ENCODE data around the gene WDR88.
"Not testable (repeated sequence)": the region's sequence is repeated elsewhere in the genome, so short reads cannot be mapped to it uniquely, and the experiment has no call there.

The WDR88 gene

DNA sequence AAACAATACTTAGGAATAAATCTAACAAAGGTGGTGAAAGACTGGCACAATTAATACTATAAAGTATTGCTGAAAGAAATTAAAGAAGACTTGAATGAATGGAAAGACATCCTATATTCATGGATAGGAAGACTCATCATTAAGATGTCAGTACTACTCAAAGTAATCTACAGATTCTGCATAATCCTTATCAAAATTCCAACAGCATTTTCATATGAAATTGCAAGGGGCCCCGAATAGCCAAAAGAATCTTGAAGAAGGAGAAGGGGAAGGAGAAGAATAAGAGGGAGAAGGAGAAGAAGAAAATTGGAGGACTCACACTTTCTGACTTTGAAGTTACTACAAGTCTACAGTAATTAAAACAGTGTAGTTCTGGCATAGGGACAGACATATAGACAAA lies 36.6 kb downstream of the WDR88 start:
- Mint-ChIP-seq H3K4me1 (ENCODE audit: low read depth) (peaks cover 4% of the 10 kb centered on the region), H3K36me3 (ENCODE audit: low read depth) (peaks cover 11% of the 10 kb centered on the region), H3K4me3 (no peak overlapping the region), H3K9me3 (peaks cover 19% of the 10 kb centered on the region), H3K27ac (no peak overlapping the region), H3K27me3 (ENCODE audit: low read depth) (no peaks in the 10 kb centered on the region)
- DNase-seq (ENCODE audit: low spot score): no peak

DNA sequence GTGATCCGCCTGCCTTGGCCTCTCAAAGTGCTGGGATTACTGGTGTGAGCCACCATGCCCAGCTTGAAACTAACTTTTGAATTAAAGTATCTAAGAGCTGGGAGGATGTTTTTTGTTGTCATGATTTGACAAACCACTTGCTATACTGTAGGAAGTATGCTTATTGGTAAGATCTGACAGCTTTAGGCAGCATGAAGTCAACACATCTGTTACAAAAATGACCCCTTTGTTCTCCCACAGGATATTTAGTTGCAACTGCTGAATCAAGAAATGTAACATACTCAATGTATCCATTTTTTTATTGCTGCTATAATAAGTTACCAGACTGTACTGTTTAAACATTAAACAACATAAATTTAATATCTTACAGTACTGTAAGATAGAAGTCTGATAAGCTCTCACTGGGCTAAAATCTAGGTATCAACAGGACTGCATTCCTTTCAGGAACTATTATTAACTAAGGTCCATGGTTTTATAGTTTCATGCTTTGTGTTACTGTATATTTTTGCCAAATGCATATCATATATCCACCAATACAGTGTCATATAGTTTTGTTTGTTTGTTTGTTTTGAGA lies 39.4 kb downstream of the WDR88 start:
- no peak overlapping the region for H3K27ac Mint-ChIP-seq
- peaks cover 16% of the 10 kb centered on the region for H3K4me1 Mint-ChIP-seq (ENCODE audit: low read depth)
- peaks cover 19% of the 10 kb centered on the region for H3K9me3 Mint-ChIP-seq
- no peak for DNase-seq (ENCODE audit: low spot score)
- H3K27me3 Mint-ChIP-seq (ENCODE audit: low read depth): no peaks in the 10 kb centered on the region
- H3K36me3 Mint-ChIP-seq (ENCODE audit: low read depth): peaks cover 15% of the 10 kb centered on the region
- no peak overlapping the region for H3K4me3 Mint-ChIP-seq

DNA sequence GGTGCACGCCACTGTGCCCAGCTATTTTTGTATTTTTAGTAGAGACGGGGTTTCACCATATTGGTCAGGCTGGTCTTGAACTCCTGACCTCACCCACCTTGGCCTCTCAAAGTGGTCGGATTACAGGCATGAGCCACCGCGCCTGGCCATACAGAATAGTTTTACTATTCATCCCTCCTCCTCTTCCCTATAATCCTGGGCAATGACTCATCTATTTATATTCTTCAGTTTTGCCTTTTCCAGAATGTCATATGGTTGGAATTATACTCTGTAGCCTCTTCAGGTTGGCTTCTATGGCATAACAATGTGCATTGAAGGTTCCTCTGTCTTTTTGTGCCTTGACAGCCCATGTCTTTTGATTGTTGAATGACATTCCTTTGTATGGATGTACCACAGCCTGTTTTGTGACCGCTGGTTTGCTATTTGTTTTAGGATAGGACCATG lies 40.0 kb downstream of the WDR88 start:
- H3K27me3 Mint-ChIP-seq (ENCODE audit: low read depth): peaks cover 3% of the 10 kb centered on the region
- peaks cover 19% of the 10 kb centered on the region for H3K4me1 Mint-ChIP-seq (ENCODE audit: low read depth)
- H3K27ac Mint-ChIP-seq: no peak overlapping the region
- peaks cover 19% of the 10 kb centered on the region for H3K9me3 Mint-ChIP-seq
- DNase-seq (ENCODE audit: low spot score): no peak
- peaks cover 15% of the 10 kb centered on the region for H3K36me3 Mint-ChIP-seq (ENCODE audit: low read depth)
- H3K4me3 Mint-ChIP-seq: no peak overlapping the region

DNA sequence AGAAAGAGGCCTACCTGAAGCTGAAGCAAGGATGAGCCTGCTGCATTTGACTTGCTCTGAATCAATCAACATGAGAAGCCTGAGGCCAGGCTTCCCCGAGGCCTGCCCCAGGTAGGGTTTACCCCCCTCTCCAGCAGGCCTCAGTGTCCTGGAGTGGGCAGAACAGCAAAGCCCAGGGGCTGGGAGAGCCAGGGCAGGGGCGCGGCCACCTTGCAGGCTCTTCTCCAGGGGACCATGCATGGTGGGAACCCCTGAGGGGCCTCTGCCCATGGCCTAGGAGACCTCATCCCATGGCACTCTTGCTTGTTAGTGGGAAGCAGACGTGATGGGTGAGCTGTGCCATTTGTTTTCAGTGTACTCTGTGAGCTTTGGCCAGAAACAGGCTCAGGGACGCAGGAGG lies 42.3 kb downstream of the WDR88 start:
- Mint-ChIP-seq H3K36me3 (ENCODE audit: low read depth) (peaks cover 7% of the 10 kb centered on the region), H3K27ac (no peak overlapping the region), H3K4me1 (ENCODE audit: low read depth) (peaks cover 25% of the 10 kb centered on the region), H3K4me3 (no peak overlapping the region), H3K9me3 (peaks cover 2% of the 10 kb centered on the region), H3K27me3 (ENCODE audit: low read depth) (peaks cover 9% of the 10 kb centered on the region)
- no peak for DNase-seq (ENCODE audit: low spot score)

DNA sequence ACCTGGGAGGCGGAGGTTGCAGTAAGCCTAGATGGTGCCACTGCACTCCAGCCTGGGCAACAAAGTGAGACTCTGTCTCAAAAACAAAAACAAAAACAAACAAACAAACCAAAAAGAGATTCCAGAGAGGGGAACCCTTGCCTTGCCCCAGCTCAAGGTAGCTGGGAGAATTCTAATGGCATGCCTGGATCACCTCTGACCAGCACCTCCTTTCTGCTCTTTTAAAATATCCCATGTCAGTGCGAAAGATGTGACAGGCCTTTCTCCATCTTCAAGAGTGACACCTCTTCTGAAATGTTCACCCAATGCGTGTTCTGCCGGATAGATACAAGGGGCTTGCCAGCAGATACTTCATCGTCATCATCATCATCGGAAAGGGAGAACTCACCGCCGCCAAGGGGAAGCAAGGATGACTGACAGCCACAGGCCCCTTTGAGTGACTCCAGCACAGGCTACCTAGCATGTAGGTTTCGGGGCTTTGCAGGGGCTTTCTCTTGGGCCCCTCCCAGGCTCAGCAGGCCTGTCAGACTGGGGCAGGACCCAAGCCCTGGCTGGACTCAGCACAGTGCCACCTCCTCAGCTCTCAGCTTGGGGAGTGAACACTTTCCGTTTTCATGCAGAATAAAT lies 43.4 kb downstream of the WDR88 start:
- peaks cover 6% of the 10 kb centered on the region for H3K36me3 Mint-ChIP-seq (ENCODE audit: low read depth)
- H3K9me3 Mint-ChIP-seq: no peaks in the 10 kb centered on the region
- peak overlapping the region; percentile 41 for H3K27ac Mint-ChIP-seq
- peaks cover 28% of the 10 kb centered on the region for H3K4me1 Mint-ChIP-seq (ENCODE audit: low read depth)
- H3K4me3 Mint-ChIP-seq: peak overlapping the region; percentile 95
- peaks cover 12% of the 10 kb centered on the region for H3K27me3 Mint-ChIP-seq (ENCODE audit: low read depth)
- no peak for DNase-seq (ENCODE audit: low spot score)

DNA sequence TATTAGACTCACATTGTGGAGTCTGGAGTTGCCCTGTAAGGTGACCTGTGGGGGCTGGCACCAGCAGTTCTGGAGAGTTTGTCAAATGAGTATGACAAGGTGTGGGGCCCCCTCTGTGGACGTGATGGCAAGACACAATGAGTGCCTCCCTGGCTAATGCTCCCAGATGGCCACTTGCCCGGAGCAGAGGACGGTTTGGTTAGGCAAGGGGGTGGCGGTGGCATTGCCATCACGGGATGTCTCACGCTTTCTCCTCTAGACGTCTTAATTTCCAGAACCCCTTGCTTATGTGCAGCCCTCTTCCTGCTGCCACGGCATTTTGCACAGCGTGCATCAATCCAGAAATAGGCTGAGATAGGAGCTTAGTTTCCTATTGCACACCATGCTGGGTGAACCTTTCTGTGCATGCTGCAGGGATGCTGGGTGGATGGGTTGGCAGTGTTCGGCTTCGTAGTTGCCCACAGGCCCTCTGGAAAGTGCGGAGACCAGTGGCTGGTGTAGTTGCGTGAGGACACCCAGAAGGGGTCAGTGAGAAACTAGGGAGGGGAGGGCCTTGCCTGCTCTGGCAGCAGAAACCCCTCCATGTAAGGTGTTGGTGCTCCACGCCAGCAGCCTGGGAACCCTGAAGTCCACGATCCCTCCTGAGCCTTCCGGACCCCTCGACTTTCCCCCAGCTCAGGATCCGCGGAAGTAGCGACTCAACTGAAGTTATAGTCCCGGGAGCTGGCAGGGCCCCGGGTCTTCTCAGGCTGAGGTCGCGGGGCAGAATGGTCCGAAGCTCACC lies 44.2 kb downstream of the WDR88 start:
- H3K4me1 Mint-ChIP-seq (ENCODE audit: low read depth): peaks cover 28% of the 10 kb centered on the region
- H3K36me3 Mint-ChIP-seq (ENCODE audit: low read depth): peaks cover 6% of the 10 kb centered on the region
- H3K27ac Mint-ChIP-seq: peak overlapping the region; percentile 93
- peak overlapping the region; percentile 95 for H3K4me3 Mint-ChIP-seq
- H3K27me3 Mint-ChIP-seq (ENCODE audit: low read depth): peaks cover 12% of the 10 kb centered on the region
- no peaks in the 10 kb centered on the region for H3K9me3 Mint-ChIP-seq
- DNase-seq (ENCODE audit: low spot score): no peak

DNA sequence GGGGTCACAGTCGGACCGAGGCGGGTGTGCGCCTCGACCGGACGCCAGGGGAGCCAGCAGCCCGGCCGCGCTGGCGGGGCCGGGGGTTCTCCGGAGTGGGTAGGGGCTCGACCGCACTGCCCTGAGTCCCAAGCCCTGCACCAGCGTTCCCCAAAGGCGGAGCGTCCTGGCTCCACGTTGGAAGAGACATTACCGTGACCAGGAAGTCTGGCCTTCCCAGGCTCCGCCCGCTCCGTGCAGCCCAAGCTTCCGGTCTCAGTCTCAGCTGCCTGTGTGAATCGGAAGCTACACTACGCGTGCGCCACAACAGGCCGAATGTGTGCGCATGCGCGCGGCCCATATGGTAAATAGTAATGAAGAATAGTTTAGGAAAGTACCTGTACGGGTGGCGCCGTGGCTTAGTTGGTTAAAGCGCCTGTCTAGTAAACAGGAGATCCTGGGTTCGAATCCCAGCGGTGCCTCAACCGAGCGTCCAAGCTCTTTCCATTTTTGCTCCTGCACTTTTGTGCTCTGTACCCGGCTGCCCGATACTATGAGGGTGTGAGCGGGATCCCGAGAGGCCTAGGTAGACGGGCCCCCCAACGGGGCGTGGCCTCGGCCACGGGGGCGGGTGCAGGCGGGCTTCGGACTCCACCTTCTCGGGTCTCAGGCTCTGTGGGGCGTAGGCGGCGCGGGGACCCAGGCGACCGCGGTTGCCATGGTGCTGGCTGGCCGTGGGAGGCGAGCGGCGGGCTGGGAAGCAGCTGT lies 44.9 kb downstream of the WDR88 start:
- peaks cover 12% of the 10 kb centered on the region for H3K27me3 Mint-ChIP-seq (ENCODE audit: low read depth)
- peaks cover 28% of the 10 kb centered on the region for H3K4me1 Mint-ChIP-seq (ENCODE audit: low read depth)
- H3K27ac Mint-ChIP-seq: peak overlapping the region; percentile 93
- H3K9me3 Mint-ChIP-seq: no peaks in the 10 kb centered on the region
- H3K4me3 Mint-ChIP-seq: peak overlapping the region; percentile 95
- DNase-seq (ENCODE audit: low spot score): peak; percentile 98
- peaks cover 6% of the 10 kb centered on the region for H3K36me3 Mint-ChIP-seq (ENCODE audit: low read depth)

DNA sequence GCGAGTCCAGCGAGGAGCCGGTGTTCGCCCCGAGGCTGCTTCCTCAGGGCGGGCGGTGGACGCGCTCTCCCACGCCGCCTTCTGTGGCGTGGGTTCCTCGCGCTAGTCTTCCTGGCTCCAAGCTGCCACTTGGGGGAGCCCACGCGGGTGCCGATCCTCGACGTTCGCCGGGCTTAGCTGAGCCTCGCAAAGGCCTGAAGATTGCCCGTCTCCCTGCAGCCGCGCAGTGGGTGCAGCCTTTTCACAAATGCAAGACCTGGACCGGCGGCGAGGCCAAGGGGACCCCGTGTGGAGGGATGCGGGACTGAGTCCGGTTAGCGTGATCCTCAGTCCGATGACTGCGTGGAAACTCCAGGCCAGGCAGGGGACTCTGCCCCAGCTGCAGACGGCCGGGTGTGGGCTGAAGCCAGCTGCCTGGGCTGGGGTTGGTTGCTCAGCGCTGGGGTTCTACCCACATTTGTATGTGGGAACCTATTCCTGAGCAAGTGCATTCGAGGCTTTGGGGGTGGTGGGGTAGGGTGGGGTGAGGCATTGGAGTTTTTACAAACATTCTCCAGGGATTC lies 45.6 kb downstream of the WDR88 start:
- DNase-seq (ENCODE audit: low spot score): no peak
- H3K27ac Mint-ChIP-seq: peak overlapping the region; percentile 77
- H3K4me3 Mint-ChIP-seq: peak overlapping the region; percentile 95
- peaks cover 12% of the 10 kb centered on the region for H3K27me3 Mint-ChIP-seq (ENCODE audit: low read depth)
- H3K9me3 Mint-ChIP-seq: no peaks in the 10 kb centered on the region
- peaks cover 4% of the 10 kb centered on the region for H3K36me3 Mint-ChIP-seq (ENCODE audit: low read depth)
- peaks cover 24% of the 10 kb centered on the region for H3K4me1 Mint-ChIP-seq (ENCODE audit: low read depth)

DNA sequence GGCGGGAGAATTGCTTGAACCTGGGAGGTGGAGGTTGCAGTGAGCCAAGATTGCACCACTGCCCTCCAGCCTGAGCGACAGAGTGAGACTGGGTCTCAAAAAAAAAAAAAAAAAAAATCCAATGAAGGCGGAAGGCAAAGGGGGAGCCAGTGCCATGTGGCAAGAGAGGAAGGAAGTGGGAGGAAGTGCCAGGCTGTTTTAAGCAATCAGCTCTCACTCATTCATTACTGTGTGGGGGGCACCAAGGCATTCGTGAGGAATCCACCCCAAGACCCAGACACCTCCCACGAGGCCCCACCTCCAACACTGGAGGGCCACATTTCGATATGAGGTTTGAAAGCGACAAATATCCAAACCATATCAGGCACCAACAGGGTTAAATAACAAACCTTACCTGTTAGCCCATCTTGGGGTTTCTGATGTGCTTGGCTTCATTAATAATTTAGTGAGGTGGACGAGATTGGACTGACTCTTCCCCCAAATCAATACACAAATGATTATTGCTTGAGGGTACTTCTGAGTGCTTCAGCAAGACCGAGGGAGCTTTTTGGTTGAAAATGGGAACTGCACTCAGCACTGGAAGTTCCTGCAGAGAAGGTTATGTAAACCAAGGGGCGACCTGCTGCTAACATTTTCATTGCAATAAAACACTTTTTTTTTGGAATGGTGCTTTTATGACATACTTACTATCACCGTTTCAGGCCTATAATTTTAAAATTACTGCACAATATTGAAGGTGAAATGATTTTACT lies 54.7 kb downstream of the WDR88 start:
- H3K4me3 Mint-ChIP-seq: no peak overlapping the region
- no peaks in the 10 kb centered on the region for H3K9me3 Mint-ChIP-seq
- H3K27ac Mint-ChIP-seq: no peak overlapping the region
- peaks cover 3% of the 10 kb centered on the region for H3K4me1 Mint-ChIP-seq (ENCODE audit: low read depth)
- H3K27me3 Mint-ChIP-seq (ENCODE audit: low read depth): peaks cover 14% of the 10 kb centered on the region
- H3K36me3 Mint-ChIP-seq (ENCODE audit: low read depth): no peaks in the 10 kb centered on the region
- no peak for DNase-seq (ENCODE audit: low spot score)

DNA sequence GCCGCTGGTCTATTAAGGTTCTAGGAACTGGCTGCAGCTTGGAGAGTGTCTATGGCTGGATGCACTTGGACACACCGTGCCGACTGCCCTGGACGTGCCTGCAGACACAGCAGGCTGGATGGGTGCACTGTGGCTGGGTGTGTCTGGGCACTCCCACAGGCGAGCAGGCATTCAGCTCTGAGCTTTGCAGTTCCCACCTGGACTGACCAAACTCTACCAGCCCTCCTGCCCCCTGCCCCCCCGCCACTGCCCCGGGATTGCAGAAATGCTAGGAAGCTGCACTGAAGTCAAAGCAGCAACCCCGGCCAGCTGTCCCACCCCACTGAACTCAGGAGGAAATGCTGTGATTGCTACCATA lies 55.2 kb downstream of the WDR88 start:
- Mint-ChIP-seq H3K27me3 (ENCODE audit: low read depth) (peaks cover 20% of the 10 kb centered on the region), H3K4me1 (ENCODE audit: low read depth) (peaks cover 3% of the 10 kb centered on the region), H3K9me3 (no peaks in the 10 kb centered on the region), H3K27ac (no peak overlapping the region), H3K36me3 (ENCODE audit: low read depth) (no peaks in the 10 kb centered on the region), H3K4me3 (no peak overlapping the region)
- DNase-seq (ENCODE audit: low spot score): no peak

DNA sequence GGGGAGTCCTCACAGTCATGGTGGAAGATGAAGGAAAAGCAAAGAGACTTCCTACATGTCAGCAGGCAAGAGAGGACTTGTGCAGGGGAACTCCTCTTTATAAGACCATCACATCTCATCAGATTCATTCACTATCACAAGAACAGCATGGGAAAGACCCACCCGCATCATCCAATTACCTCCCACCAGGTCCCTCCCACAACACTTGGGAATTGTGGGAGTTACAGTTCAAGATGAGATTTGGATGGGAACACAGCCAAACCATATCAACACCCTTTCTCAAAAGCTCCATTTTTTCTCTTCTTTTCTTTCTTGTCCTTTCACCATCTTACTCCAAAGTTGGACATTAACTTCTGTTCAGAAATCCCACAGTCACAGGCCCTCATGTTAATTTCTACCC lies 57.5 kb downstream of the WDR88 start:
- H3K4me1 Mint-ChIP-seq (ENCODE audit: low read depth): peaks cover 3% of the 10 kb centered on the region
- H3K36me3 Mint-ChIP-seq (ENCODE audit: low read depth): no peaks in the 10 kb centered on the region
- no peaks in the 10 kb centered on the region for H3K9me3 Mint-ChIP-seq
- peaks cover 37% of the 10 kb centered on the region for H3K27me3 Mint-ChIP-seq (ENCODE audit: low read depth)
- no peak overlapping the region for H3K4me3 Mint-ChIP-seq
- DNase-seq (ENCODE audit: low spot score): no peak
- no peak overlapping the region for H3K27ac Mint-ChIP-seq

DNA sequence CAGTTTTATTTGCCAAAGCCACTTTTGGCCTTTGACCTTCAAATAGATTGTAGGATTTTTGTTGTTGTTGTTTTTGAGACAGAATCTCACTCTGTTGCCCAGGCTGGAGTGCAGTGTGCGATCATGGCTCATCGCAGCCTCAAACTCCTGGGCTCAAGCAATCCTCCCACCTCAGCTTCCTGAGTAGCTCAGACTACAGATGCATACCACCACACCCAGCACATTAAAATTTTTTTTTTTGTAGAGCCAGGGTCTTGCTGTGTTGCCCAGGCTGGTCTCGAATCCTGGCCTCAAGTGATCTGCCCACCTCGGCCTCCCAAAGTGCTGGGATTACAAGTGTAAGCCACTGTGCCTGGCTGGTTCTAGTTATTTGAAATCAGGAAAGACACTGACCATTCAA lies 59.2 kb downstream of the WDR88 start:
- DNase-seq (ENCODE audit: low spot score); H3K9me3 Mint-ChIP-seq; H3K27ac Mint-ChIP-seq; H3K4me3 Mint-ChIP-seq; H3K4me1 Mint-ChIP-seq (ENCODE audit: low read depth); H3K36me3 Mint-ChIP-seq (ENCODE audit: low read depth): not testable (repeated sequence)
- H3K27me3 Mint-ChIP-seq (ENCODE audit: low read depth): peaks cover 46% of the 10 kb centered on the region

DNA sequence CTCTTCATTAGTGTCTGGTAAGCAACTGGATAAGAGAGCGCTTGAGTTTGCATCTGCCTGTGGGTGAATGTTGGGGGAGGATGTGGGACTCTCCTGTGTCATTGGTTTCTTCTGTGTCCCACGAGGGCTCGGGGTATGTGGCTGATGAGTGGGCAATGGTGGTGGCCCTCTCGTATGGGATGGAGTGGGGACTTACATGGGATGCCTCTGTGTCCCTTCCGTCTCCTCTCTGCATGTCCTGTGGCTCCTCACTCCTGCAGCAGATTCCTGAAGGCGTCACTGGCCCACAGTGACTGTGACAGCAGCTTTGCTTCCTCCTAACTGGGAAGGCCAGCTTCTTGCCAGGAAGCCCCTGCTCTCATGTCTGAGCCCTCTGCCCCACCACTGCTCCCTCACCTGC lies 59.6 kb downstream of the WDR88 start:
- peaks cover 46% of the 10 kb centered on the region for H3K27me3 Mint-ChIP-seq (ENCODE audit: low read depth)
- H3K4me3 Mint-ChIP-seq: no peak overlapping the region
- H3K36me3 Mint-ChIP-seq (ENCODE audit: low read depth): no peaks in the 10 kb centered on the region
- no peaks in the 10 kb centered on the region for H3K9me3 Mint-ChIP-seq
- DNase-seq (ENCODE audit: low spot score): no peak
- no peak overlapping the region for H3K27ac Mint-ChIP-seq
- H3K4me1 Mint-ChIP-seq (ENCODE audit: low read depth): peaks cover under 1% of the 10 kb centered on the region
